HepG2 (cell line): ENCODE data around the gene BCL6. TPM values are rescaled to one million over a fixed set of nuclear protein-coding genes. Genes with fewer than 3 reads are reported as not detected.

Source experiments
- ATAC-seq: fragments of 200-7000 bp; cut with Tn5 transposase; 3 replicates; pipeline ENCODE4 v1.9.1; 2020; ENCODE audit warnings: mild to moderate bottlenecking, moderate library complexity
- BruUV-seq: library from RNA; stranded (reverse); fragments of 400-500 nt; replicated peaks from 2 replicates; lab custom pipeline; 2021; lab: Mats Ljungman, UMichigan
- CTCF ChIA-PET: fragments of 300-600 bp; formaldehyde crosslinking; extraction: SDS; loops from one replicate; lab custom pipeline; 2021; ENCODE audit warnings: low total read pairs, inconsistent platforms, low intra/inter-chr PET ratio; lab: Yijun Ruan, JAX
- POLR2A ChIA-PET: fragments of 350-600 bp; sonication (Branson Sonifier 250); formaldehyde crosslinking; loops from one replicate; lab custom pipeline; 2020; ENCODE audit warnings: antibody characterized with exemption, inconsistent platforms; lab: Yijun Ruan, JAX
- DNase-seq: peaks from one replicate; pipeline ENCODE4 v3.0.0-alpha.2; 2015; ENCODE audit warnings: low spot score
- FAIRE-seq: peaks from 3 replicates; lab custom pipeline; 2011; peaks lifted over from hg19 to GRCh38; lab: Jason Lieb, UNC
- H2AFZ ChIP-seq: one replicate; pipeline ENCODE4 v1.6.1; 2011; ENCODE audit warnings: low read length, inconsistent platforms
- H3K27ac ChIP-seq: fragments of 300-600 bp; 3 replicates; pipeline ENCODE4 v1.8.0; 2011; ENCODE audit warnings: mixed run types, mild to moderate bottlenecking, mixed read lengths, low read length, inconsistent platforms; ENCODE audit not compliant: insufficient read depth; ENCODE audit errors: extremely low read length
- H3K27me3 ChIP-seq, 2 experiments: fragments of 200-600 bp in 1 of 2; 2 replicates in 1 of 2; 3 replicates in 1 of 2; pipeline versions ENCODE4 v1.6.0 to v1.8.0; 2011; ENCODE audit warnings: low read length in 2 of 2, mild to moderate bottlenecking in 2 of 2, moderate library complexity in 2 of 2, inconsistent platforms in 1 of 2; ENCODE audit not compliant: insufficient read depth in 2 of 2, control insufficient read depth in 1 of 2
- H3K36me3 ChIP-seq, 2 experiments: fragments of 200-600 bp in 1 of 2; replicated peaks in 1 of 2; 2 replicates in 1 of 2; 3 replicates in 1 of 2; pipeline versions ENCODE4 v1.5.1 to v1.8.0; 2011; ENCODE audit warnings: low read length in 2 of 2, inconsistent platforms in 1 of 2; ENCODE audit not compliant: insufficient read depth in 2 of 2, control insufficient read depth in 1 of 2
- H3K4me1 ChIP-seq: 2 replicates; pipeline ENCODE4 v1.5.1; 2012; ENCODE audit warnings: low read length, inconsistent platforms; ENCODE audit not compliant: insufficient read depth
- H3K4me2 ChIP-seq: 2 replicates; pipeline ENCODE4 v1.6.0; 2011; ENCODE audit warnings: low read depth, low read length, inconsistent platforms
- H3K4me3 ChIP-seq, 3 experiments: fragments of 200-600 bp in 1 of 3; sonication (generic), shearing (Covaris generic) in 1 of 3; replicated peaks in 1 of 3; 2 replicates each; pipeline ENCODE4 v1.5.1; 2011 to 2016; ENCODE audit warnings: low read length in 3 of 3, inconsistent platforms in 2 of 3, low read depth in 2 of 3, mild to moderate bottlenecking in 2 of 3, control low read depth in 1 of 3, mixed read lengths in 1 of 3; ENCODE audit not compliant: insufficient read depth in 1 of 3
- H3K79me2 ChIP-seq: one replicate; pipeline ENCODE4 v1.6.1; 2011; ENCODE audit warnings: low read length, inconsistent platforms; ENCODE audit not compliant: insufficient read depth
- H3K9ac ChIP-seq: 2 replicates; pipeline ENCODE4 v1.6.0; 2011; ENCODE audit warnings: mild to moderate bottlenecking, low read depth, low read length, inconsistent platforms; ENCODE audit not compliant: insufficient read depth
- H3K9me3 ChIP-seq: 2 replicates; pipeline ENCODE4 v1.5.1; 2012; ENCODE audit warnings: mild to moderate bottlenecking, low read length
- H4K20me1 ChIP-seq: 2 replicates; pipeline ENCODE4 v1.6.0; 2011; ENCODE audit warnings: inconsistent platforms, mild to moderate bottlenecking, low read length, moderate library complexity; ENCODE audit not compliant: insufficient read depth
- CAMTA2 ChIP-seq: sonication (generic); formaldehyde crosslinking; IDR thresholded peaks from 2 replicates; pipeline ENCODE4 v1.4.0; 2020; ENCODE audit warnings: mild to moderate bottlenecking, missing genetic modification reagents, borderline replicate concordance
- MAFG ChIP-seq: sonication (generic); formaldehyde crosslinking; IDR thresholded peaks from 2 replicates; pipeline ENCODE4 v1.5.1; 2020; ENCODE audit warnings: mild to moderate bottlenecking, missing genetic modification reagents
- NFIB ChIP-seq: sonication (generic); formaldehyde crosslinking; IDR thresholded peaks from 2 replicates; pipeline ENCODE4 v1.9.0; 2021; ENCODE audit warnings: missing genetic modification reagents, mild to moderate bottlenecking, borderline replicate concordance
- ONECUT2 ChIP-seq: sonication (generic); formaldehyde crosslinking; IDR thresholded peaks from 2 replicates; pipeline ENCODE4 v1.4.0; 2020; ENCODE audit warnings: missing genetic modification reagents
- THAP8 ChIP-seq: sonication (generic); formaldehyde crosslinking; IDR thresholded peaks from 2 replicates; pipeline ENCODE4 v1.5.1; 2020; ENCODE audit warnings: missing genetic modification reagents, mild to moderate bottlenecking, borderline replicate concordance
- THRA ChIP-seq: sonication (generic); formaldehyde crosslinking; IDR thresholded peaks from 2 replicates; pipeline ENCODE4 v1.4.0; 2020; ENCODE audit warnings: missing genetic modification reagents, borderline replicate concordance
- ZBTB7A ChIP-seq: sonication (generic); formaldehyde crosslinking; IDR thresholded peaks from 2 replicates; pipeline ENCODE4 v1.8.0; 2022; ENCODE audit warnings: mild to moderate bottlenecking, missing genetic modification reagents
- ZBTB8A ChIP-seq: sonication (generic); formaldehyde crosslinking; IDR thresholded peaks from 2 replicates; pipeline ENCODE4 v1.4.0; 2020; ENCODE audit warnings: mild to moderate bottlenecking, low read depth, missing genetic modification reagents, borderline replicate concordance
- ZNF160 ChIP-seq: sonication (generic); formaldehyde crosslinking; IDR thresholded peaks from 2 replicates; pipeline ENCODE4 v1.8.0; 2022; ENCODE audit warnings: mild to moderate bottlenecking, inconsistent platforms, missing genetic modification reagents
- ZNF18 ChIP-seq: sonication (generic); formaldehyde crosslinking; IDR thresholded peaks from 2 replicates; pipeline ENCODE4 v1.8.0; 2022; ENCODE audit warnings: mild to moderate bottlenecking, missing genetic modification reagents; ENCODE audit not compliant: insufficient replicate concordance
- ZNF253 ChIP-seq: sonication (generic); formaldehyde crosslinking; IDR thresholded peaks from 2 replicates; pipeline ENCODE4 v1.8.0; 2022; ENCODE audit warnings: mild to moderate bottlenecking, missing genetic modification reagents, borderline replicate concordance
- ZNF260 ChIP-seq: sonication (generic); formaldehyde crosslinking; IDR thresholded peaks from 2 replicates; pipeline ENCODE4 v1.4.0; 2020; ENCODE audit warnings: missing genetic modification reagents, low read depth, mild to moderate bottlenecking, borderline replicate concordance
- ZNF34 ChIP-seq: sonication (generic); formaldehyde crosslinking; IDR thresholded peaks from 2 replicates; pipeline ENCODE4 v1.4.0; 2020; ENCODE audit warnings: mild to moderate bottlenecking, missing genetic modification reagents, borderline replicate concordance
- ZNF687 ChIP-seq: sonication (generic); formaldehyde crosslinking; IDR thresholded peaks from 2 replicates; pipeline ENCODE4 v1.5.1; 2020; ENCODE audit warnings: mild to moderate bottlenecking, missing genetic modification reagents, moderate library complexity
- ZNF775 ChIP-seq: sonication (generic); formaldehyde crosslinking; IDR thresholded peaks from 2 replicates; pipeline ENCODE4 v1.4.0; 2020; ENCODE audit warnings: missing genetic modification reagents, mild to moderate bottlenecking, moderate library complexity, borderline replicate concordance
- WGBS: methylation state at CpG from one replicate; pipeline ENCODE4 v1.1.6; 2017; ENCODE audit warnings: low lambda C conversion rate; 5-methylcytosine and 5-hydroxymethylcytosine counted together
- in situ Hi-C: cut with HindIII; loops from 2 replicates; pipeline ENCODE4 v1.10.0; 2017; ENCODE audit warnings: low pct_unique_long_range_greater_than_20kb; ENCODE audit not compliant: extremely low pct_ligation_motif_present
- intact Hi-C: fragments of 100-400 bp; cut with micrococcal nuclease; formaldehyde crosslinking; loops from one replicate; pipeline ENCODE4 v1.10.0; 2022; ENCODE audit not compliant: unreplicated experiment
- polyA plus RNA-seq, 8 experiments: library from polyadenylated mRNA; depleted of rRNA in 3 of 8; stranded (reverse) in 7 of 8; unstranded in 1 of 8; fragments of >200 nt; fragmentation: Illumina TruSeq in 4 of 8; extraction: Trizol in 4 of 8; gene quantifications; 2 replicates each; pipeline versions ENCODE4 v1.2.1 to v1.2.3, GENCODE V29; 2011 to 2016; ENCODE audit warnings: low read depth in 4 of 8, missing spikeins in 1 of 8, mixed read lengths in 1 of 8; ENCODE audit not compliant: insufficient read depth in 1 of 8
- total RNA-seq, 5 experiments: library from RNA; depleted of rRNA; stranded (reverse); fragments of >200 nt; fragmentation: Illumina TruSeq; extraction: Trizol; gene quantifications; 2 replicates each; pipeline ENCODE4 v1.2.3, GENCODE V29; 2016; ENCODE audit warnings: low read depth in 1 of 5

BCL6 gene
- total and polyA plus RNA-seq, 2 of the 13 experiments (the other 11 are each of a cell fraction or from before 2014, with no cell fraction given) = 21.2 to 53.7 TPM

- TF ChIP-seq ZNF687 (CRISPR knock-in tag) = no peak
- no peak for TF ChIP-seq THRA (CRISPR knock-in tag)
- TF ChIP-seq NFIB (CRISPR knock-in tag) = no peak
- TF ChIP-seq, all 625 proteins: peak for 0
These were observed 59.3 kb downstream of the BCL6 start (continued) for GRCh38 chr3:187685948-187686347.

GRCh38 chr3:187684880-187685279 lies 60.4 kb downstream of the BCL6 start:
- Histone ChIP-seq H3K27me3 (0 out of 5 replicates have a peak, but pooled peaks cover 0 to under 1% of the 10 kb centered on the region in 2 experiments), H4K20me1 (no peaks in the 10 kb centered on the region), H3K36me3 (no peaks in the 10 kb centered on the region), H3K9me3 (no peaks in the 10 kb centered on the region), H3K79me2 (no peaks in the 10 kb centered on the region), H3K27ac (no peak overlapping the region), H3K9ac (no peak overlapping the region), H3K4me3 (no peak overlapping the region), H3K4me1 (no peaks in the 10 kb centered on the region), H2AFZ (no peak overlapping the region), H3K4me2 (no peak overlapping the region)
- no peak for ATAC-seq
- FAIRE-seq = no peak
- no peak for DNase-seq
- intact Hi-C loops = no loop called here
- WGBS = 3% methylated on average over 2 of the region's 2 CpGs
- POLR2A ChIA-PET = no interaction called here
- CTCF ChIA-PET = no interaction called here
- no TSS peak for BruUV-seq
- in situ Hi-C loops = loop anchor here (5.0 kb wide), 1 partner anchor 463 kb away; no protein-coding TSS in a partner anchor
- no peak for TF ChIP-seq ZBTB7A
- no peak for TF ChIP-seq ZBTB8A (CRISPR knock-in tag)
- no peak for TF ChIP-seq THAP8 (CRISPR knock-in tag)
- no peak for TF ChIP-seq CAMTA2 (CRISPR knock-in tag)
- TF ChIP-seq ONECUT2 = no peak
- no peak for TF ChIP-seq MAFG (CRISPR knock-in tag)
- no peak for TF ChIP-seq ZNF253
- no peak for TF ChIP-seq ZNF775
- TF ChIP-seq ZNF18 (CRISPR knock-in tag) = no peak
- no peak for TF ChIP-seq ZNF260
- TF ChIP-seq ZNF34 (CRISPR knock-in tag) = no peak
- TF ChIP-seq ZNF160 (CRISPR knock-in tag) = no peak
